Epithelial cell of proximal tubule (primary cell): ENCODE measurements around the gene TRIM58. TPM values are rescaled to one million over a fixed set of nuclear protein-coding genes. Genes with fewer than 3 reads are reported as not detected.

ENCODE experiments used
- DNase-seq: peaks from one replicate; pipeline ENCODE4 v3.0.0-alpha.2; 2011; ENCODE audit warnings: low read depth
- H3K4me3 ChIP-seq: 2 replicates; pipeline ENCODE4 v1.5.1; 2011; ENCODE audit warnings: low read depth, mild to moderate bottlenecking, low read length
- total RNA-seq: library from RNA; depleted of rRNA; stranded (reverse); fragments of >200 nt; gene quantifications from 2 replicates; pipeline ENCODE4 v1.2.3, GENCODE V29; 2015
- TF ChIP-seq, protein P1 (sequence below): conservative IDR thresholded peaks from 2 replicates; pipeline ENCODE4 v1.5.1; 2012; ENCODE audit warnings: low read depth, mild to moderate bottlenecking, low read length

Gene TRIM58
- total RNA-seq, 1 donor from 2014 or later: 2.0 TPM

DNA sequence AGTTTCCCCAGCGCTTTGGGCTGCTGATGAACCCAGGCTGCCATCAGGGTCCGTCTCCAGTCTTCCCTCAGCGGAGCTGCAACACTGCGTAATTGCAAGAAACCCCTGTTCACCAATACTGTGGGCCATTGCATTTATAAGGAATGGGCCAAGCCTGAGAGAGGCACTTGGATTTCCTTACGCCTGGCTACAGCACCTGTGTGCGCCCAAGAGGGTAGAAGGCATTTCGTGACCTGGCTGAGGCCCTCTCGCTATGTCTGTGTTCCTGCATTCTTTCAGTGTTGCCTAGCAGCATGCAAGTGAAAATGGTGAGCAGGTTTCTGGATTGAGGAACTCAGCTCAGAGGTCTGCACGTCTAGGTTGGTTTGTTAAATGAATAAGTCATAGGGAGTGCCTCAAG, 26.4 kb downstream of the TRIM58 start:
- no peak for DNase-seq
- no peak overlapping the region for H3K4me3 ChIP-seq
- TF ChIP-seq, protein P1, sequence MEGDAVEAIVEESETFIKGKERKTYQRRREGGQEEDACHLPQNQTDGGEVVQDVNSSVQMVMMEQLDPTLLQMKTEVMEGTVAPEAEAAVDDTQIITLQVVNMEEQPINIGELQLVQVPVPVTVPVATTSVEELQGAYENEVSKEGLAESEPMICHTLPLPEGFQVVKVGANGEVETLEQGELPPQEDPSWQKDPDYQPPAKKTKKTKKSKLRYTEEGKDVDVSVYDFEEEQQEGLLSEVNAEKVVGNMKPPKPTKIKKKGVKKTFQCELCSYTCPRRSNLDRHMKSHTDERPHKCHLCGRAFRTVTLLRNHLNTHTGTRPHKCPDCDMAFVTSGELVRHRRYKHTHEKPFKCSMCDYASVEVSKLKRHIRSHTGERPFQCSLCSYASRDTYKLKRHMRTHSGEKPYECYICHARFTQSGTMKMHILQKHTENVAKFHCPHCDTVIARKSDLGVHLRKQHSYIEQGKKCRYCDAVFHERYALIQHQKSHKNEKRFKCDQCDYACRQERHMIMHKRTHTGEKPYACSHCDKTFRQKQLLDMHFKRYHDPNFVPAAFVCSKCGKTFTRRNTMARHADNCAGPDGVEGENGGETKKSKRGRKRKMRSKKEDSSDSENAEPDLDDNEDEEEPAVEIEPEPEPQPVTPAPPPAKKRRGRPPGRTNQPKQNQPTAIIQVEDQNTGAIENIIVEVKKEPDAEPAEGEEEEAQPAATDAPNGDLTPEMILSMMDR: no peak

DNA sequence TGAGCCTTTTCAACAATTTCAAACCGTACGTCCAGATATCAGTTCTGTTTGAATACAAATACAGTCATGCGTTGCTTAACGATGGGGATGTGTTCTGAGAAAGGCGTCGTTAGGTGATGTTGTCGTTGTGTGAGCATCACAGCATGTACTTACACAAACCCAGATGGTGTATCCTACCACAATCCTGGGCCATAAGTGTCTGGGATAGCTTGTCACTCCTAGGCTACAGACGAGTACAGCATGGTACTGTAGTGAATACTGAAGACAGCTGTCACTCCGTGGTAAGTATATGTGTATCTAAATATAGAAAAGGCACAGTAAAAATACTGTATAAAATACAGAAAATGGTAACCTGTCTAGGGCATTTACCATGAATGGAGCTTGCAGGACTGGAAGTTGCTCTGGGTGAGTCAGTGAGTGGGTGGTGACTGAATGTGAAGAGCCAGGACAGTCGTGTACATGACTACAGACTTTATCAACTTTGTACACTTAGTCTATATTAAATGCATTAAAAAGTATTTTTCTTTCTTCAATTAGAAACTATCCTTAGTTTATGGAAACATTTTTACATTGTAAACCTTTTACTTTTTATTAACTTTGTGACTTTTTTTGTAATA, 27.9 kb downstream of the TRIM58 start:
- DNase-seq: no peak
- H3K4me3 ChIP-seq: no peak overlapping the region
- TF ChIP-seq, protein P1: no peak

- H3K4me3 ChIP-seq: no peak within 1 kb of the TSS
- no peak for DNase-seq
- TF ChIP-seq, protein P1: no peak
These were observed 38.2 kb downstream of the TRIM58 start, which contains the start of gene OR2W3 for GRCh38 chr1:247895163-247895637. OR2W3 (plus strand) TSS chr1:247895587; CDS start chr1:247895587, 0 bp downstream.

DNA sequence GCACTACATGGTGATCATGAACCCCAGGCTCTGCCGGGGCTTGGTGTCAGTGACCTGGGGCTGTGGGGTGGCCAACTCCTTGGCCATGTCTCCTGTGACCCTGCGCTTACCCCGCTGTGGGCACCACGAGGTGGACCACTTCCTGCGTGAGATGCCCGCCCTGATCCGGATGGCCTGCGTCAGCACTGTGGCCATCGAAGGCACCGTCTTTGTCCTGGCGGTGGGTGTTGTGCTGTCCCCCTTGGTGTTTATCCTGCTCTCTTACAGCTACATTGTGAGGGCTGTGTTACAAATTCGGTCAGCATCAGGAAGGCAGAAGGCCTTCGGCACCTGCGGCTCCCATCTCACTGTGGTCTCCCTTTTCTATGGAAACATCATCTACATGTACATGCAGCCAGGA, 39.0 kb downstream of the TRIM58 start:
- no peak for DNase-seq
- TF ChIP-seq, protein P1: no peak
- H3K4me3 ChIP-seq: no peak overlapping the region

DNA sequence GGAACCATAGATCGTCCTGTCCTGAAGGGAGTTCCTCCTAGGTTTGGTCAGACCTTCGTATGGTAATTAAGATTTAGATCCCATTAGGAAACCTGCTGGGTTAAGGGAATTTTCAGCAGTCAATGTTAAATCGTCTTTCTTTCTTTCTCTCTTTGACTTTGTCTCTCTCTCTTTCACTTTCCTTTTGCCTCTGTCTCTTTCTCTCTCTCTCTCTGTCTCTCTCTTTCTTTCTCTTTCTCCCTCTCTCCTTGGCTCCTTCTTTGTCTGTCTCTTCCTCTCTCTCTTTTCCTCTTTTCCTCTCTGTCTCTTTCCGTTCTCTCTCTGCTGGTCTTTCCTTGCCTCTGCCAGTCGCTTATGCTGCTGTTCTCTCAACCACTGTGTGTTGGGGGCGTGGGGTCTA, 47.1 kb downstream of the TRIM58 start:
- DNase-seq: no peak
- H3K4me3 ChIP-seq: no peak overlapping the region
- TF ChIP-seq, protein P1: no peak

- TF ChIP-seq, protein P1: no peak
- H3K4me3 ChIP-seq: no peak overlapping the region
- DNase-seq: no peak
These were observed 48.2 kb downstream of the TRIM58 start for GRCh38 chr1:247905181-247905580.

DNA sequence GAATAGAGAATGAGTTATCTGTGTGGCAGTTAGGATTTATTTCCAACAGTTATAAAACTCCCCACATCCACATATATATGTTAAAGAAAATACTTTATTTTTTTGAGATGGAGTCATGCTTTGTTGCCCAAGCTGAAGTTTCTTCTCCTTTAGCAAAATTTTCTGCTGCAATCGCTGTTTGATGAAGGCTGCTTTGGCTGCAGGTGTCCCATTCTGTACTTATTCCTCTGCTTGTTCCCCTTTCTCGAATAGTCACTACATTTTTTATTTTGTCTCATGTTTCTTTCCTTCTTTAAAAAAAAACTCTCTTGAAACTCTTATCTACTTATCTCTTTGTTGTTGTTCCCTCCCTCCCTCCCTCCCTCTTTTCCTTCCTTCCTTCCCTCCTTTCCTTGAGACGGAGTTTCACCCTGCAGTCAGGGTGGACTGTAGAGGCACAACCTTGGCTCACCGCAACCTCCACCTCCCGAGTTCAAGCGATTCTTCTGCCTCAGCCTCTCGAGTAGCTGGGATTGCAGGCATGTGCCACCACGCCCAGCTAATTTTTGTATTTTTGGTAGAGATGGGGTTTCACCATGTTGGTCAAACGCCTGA, 49.0 kb downstream of the TRIM58 start:
- H3K4me3 ChIP-seq: no peak overlapping the region
- TF ChIP-seq, protein P1: no peak
- DNase-seq: no peak
